ENCODE measurements around the gene LRRC8D.

LRRC8D gene

DNA sequence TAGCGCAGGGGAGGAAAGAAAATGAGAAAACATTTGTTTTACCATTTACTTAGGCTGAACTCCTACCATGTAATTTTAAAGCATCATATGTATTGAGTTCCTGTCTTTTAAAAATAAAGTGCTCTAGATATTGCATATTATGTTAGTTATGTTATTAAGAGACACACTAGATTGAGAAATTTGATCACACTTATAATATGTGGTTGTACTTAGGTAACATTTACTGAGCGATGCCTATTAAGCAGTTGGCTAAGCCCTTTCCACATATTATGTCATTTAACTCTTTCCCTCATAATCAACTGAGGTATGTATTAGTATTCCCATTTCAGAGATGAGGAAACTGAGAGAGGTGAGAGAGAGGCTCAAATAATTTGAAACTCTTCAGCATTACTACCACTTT, 4.5 kb upstream of the LRRC8D start:
- DNase-seq: no peak
- no peak for TF ChIP-seq GATA1 (IDR thresholded peaks at IDR 0.05; ENCODE audit: low read depth, low read length)
- TF ChIP-seq POLR2A (IDR thresholded peaks at IDR 0.05; ENCODE audit: low read length): no peak

GRCh38 chr1:89821322-89822108, 683 bp downstream of the LRRC8D start:
- peak; percentile 71 to 84 for DNase-seq
- TF ChIP-seq POLR2A (IDR thresholded peaks at IDR 0.05; ENCODE audit: low read length) (no peak), GATA1 (IDR thresholded peaks at IDR 0.05; ENCODE audit: low read depth, low read length) (no peak)

DNA sequence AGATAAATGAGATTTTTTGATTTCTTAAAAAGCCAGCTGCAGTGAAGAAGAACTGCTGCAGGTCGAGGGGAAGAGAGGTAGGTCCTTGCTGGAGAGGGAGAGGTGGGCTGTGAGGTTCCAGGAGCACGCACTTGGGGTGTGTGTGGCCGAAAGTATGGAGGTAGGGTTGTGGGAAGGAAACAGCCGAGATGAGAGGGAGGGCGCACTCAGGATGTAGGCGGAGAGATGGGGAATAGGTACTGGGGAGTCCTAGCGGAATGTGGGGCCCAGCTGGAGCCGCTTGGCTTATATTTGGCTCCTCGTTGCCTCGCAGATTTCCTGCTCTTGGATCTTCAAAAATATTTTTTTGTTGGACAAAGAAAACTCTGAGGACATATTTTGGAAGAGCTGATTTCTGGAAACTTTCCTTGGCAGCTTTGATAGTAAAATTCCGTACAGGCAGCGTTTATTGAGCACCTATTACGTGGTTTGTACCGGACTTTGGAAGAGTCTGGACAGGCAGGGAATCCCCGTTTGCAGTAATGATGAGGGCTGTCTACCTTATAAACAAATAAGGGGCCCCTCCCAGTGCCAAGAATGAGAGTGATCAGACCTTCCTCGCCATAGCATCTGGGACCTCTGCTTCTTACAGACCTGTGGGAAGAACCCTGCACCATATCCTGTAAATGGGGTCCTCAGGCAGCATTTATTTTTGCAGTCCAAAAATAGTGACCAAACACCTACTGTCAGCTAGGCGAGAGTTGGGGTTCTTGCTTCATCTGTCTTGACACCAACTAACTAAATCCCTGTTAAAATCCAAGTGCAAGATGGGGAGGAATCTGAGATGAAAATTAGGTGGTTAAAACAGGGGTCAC, 1.5 kb downstream of the LRRC8D start:
- DNase-seq: peak; percentile 68 to 72
- no peak for TF ChIP-seq POLR2A (IDR thresholded peaks at IDR 0.05; ENCODE audit: low read length)
- no peak for TF ChIP-seq GATA1 (IDR thresholded peaks at IDR 0.05; ENCODE audit: low read depth, low read length)

DNA sequence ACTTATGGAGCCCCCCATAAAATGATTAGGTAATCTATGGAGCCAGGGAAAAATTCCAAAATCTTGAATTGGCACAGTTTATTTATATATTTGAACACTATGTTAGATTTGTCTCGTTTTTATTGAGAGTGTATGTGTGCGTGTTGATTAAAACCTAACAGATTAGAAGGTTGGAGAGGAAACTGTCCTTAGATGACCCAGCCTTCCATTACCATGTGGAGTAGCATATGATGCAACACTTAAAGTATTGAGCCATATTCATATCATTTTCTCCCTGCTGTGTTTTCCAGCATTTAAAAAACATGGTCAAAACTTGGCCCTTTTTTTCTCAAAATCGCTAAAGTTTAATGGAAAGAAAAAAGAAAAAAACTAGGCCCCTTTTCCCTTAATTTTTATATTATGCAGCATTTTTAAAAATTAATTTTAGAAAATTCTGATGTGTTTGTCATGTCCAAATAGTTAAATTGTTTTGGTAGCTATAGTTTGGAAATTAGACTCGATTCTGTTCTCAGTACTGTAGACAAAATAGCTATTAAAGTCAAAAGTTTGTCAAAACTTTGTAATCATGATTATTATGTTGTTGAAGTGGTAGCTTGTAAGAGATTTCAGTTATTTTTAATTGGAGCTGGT, 2.3 kb downstream of the LRRC8D start:
- DNase-seq: peak; percentile 91 to 92
- no peak for TF ChIP-seq GATA1 (IDR thresholded peaks at IDR 0.05; ENCODE audit: low read depth, low read length)
- TF ChIP-seq POLR2A (IDR thresholded peaks at IDR 0.05; ENCODE audit: low read length): no peak

GRCh38 chr1:89823679-89824292, 3.0 kb downstream of the LRRC8D start:
- TF ChIP-seq POLR2A (IDR thresholded peaks at IDR 0.05; ENCODE audit: low read length) (no peak), GATA1 (IDR thresholded peaks at IDR 0.05; ENCODE audit: low read depth, low read length) (peak; percentile 40)
- DNase-seq: peak; percentile 90 to 95

DNA sequence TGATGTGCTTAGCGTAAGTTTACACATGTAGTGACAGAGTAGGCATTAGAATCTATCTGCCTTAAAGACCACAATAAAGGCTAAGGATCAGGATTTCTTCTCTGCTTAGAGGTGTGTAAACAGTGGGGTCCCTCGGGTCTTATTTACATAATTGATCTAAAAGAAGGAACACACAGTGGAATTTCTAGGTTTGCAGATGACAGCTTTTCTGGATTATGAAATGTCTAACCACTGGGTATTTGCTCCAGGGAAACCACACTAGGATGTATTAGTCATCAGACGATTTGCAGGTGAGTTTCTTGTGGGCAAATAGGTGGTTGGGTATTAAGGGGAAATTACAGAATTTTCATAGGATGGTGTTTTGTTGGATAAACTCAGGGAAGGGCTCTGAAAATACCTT, 5.8 kb downstream of the LRRC8D start:
- no peak for DNase-seq
- no peak for TF ChIP-seq GATA1 (IDR thresholded peaks at IDR 0.05; ENCODE audit: low read depth, low read length)

GRCh38 chr1:89827330-89827729, 6.5 kb downstream of the LRRC8D start:
- TF ChIP-seq POLR2A (IDR thresholded peaks at IDR 0.05; ENCODE audit: low read length) (no peak), GATA1 (IDR thresholded peaks at IDR 0.05; ENCODE audit: low read depth, low read length) (no peak)
- no peak for DNase-seq

DNA sequence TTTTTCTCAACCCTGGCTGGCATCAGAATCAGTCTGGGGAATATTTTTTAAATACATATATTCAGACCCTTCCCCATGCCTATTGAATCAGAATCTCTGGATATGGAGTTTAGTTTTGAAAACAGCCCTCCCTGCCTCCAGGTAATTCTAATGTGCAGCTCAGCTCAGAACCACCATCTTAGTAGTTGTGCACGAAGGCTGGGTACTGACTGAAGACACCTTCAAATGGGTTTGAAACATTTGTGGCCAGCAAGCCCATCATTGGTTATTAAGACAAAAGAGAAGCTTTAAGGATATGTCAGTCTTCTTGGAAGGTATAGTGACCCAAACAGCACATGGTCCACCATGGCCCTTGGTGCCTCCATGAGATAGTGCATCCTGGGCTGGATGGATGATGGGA, 7.1 kb downstream of the LRRC8D start:
- DNase-seq: no peak
- TF ChIP-seq POLR2A (IDR thresholded peaks at IDR 0.05; ENCODE audit: low read length): no peak
- no peak for TF ChIP-seq GATA1 (IDR thresholded peaks at IDR 0.05; ENCODE audit: low read depth, low read length)

DNA sequence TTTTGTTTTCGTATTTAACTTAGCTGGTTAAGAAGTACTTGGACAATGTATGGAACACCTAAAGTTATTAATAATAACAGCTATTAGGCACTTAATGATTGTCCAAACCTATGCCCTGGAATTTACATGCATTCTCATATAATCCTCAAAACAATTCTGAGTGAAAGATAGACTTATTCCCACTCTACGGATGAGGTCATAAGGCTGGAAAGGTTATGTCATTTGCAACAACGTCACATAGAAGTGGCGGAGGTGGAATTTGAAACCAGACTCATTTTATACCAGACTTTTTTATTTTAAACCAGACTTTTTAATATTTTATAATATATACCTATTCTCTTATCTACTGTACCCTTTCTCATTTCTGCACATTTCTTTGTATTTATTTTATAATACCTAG, 8.4 kb downstream of the LRRC8D start:
- TF ChIP-seq GATA1 (IDR thresholded peaks at IDR 0.05; ENCODE audit: low read depth, low read length): no peak
- no peak for TF ChIP-seq POLR2A (IDR thresholded peaks at IDR 0.05; ENCODE audit: low read length)
- DNase-seq: no peak

DNA sequence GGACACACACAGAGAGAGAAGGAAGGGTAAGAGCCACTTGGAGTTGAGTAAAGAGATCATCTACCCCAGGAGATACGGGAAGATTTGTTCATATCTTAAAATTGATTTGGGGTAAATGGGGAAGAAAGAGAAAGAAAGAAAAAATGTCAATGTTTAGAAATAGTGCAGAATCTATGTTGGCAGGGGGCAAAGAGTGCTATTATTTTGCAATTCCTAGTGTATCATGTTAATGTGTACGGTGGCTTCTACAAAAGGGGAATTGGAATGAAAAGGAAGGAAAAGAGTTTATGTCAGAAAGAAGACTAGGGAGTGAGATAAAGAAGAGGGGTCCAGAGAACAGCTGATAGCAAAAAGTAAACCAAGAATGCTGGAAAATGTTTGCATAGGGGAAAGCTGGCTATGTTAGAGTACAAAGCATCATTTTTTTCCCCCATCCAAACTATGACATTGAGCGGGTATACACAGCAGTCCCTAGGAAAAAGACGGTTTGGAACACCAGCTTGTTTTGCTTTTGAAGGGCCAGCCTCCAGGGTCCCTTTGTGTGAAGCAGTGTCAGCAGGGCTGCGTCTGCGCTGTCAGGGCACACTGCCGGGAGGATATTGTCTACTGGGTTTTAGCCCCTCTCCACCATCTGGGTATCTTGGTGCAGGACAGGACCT, 10.8 kb downstream of the LRRC8D start:
- TF ChIP-seq GATA1 (IDR thresholded peaks at IDR 0.05; ENCODE audit: low read depth, low read length) (no peak), POLR2A (IDR thresholded peaks at IDR 0.05; ENCODE audit: low read length) (no peak)

GRCh38 chr1:89832496-89833127, 11.8 kb downstream of the LRRC8D start:
- TF ChIP-seq GATA1 (IDR thresholded peaks at IDR 0.05; ENCODE audit: low read depth, low read length) (no peak), POLR2A (IDR thresholded peaks at IDR 0.05; ENCODE audit: low read length) (no peak)
- no peak for DNase-seq

More for the DNA sequence above, 10.8 kb downstream of the LRRC8D start:
- DNase-seq: no peak

DNA sequence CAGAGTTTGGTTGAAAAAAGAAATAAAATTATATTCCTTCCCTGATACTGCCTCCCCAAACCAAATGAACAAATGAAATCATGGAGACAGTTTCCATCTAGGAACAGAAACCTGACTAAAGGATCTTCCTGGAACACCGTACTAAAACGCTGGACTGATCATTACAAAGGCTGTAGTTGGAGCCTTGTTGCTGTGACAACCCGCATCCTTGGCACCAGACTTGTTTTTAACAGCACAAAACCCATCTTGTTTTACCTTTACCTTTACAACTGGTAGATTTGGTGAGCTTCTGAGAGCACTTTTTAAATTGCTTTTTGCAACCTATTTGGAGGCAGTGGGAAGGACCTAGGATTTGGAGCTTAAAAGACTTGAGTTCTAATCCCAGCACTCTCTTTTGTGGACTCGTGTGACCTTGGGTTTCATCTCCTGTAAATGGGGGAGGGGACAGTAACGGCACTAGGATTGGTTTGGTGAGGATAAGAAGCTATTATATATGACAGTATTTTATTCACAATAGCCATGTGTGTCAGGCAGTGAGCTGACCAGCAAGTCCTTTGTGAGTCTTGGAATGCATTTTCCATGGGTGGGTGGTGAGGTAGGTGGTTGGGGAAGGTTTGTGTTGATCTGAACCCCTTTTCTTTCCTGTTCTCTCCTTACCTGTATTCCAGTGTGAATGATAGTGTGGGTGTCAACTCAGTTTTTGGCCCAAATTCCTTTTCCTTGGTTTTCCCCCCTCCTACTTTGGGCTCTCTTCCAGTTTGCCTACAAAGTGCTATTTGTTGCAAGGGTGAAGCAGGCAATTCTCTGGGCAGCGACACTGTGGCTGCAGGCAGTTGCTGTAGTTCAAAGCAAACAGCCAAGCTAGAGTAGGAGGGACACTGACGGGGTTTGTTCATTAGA, 12.6 kb downstream of the LRRC8D start:
- DNase-seq: no peak

More for the DNA sequence above, 12.6 kb downstream of the LRRC8D start:
- no peak for TF ChIP-seq POLR2A (IDR thresholded peaks at IDR 0.05; ENCODE audit: low read length)
- no peak for TF ChIP-seq GATA1 (IDR thresholded peaks at IDR 0.05; ENCODE audit: low read depth, low read length)
